NCI-H2081 treated with DMSO at 0.1 percent for 48 hours (cell line): ENCODE results near the gene SLC35E2B.

ENCODE experiments used
- DNase-seq: peaks from one replicate; lab custom pipeline; 2025; lab: John Stamatoyannopoulos, UW

The SLC35E2B gene

DNA sequence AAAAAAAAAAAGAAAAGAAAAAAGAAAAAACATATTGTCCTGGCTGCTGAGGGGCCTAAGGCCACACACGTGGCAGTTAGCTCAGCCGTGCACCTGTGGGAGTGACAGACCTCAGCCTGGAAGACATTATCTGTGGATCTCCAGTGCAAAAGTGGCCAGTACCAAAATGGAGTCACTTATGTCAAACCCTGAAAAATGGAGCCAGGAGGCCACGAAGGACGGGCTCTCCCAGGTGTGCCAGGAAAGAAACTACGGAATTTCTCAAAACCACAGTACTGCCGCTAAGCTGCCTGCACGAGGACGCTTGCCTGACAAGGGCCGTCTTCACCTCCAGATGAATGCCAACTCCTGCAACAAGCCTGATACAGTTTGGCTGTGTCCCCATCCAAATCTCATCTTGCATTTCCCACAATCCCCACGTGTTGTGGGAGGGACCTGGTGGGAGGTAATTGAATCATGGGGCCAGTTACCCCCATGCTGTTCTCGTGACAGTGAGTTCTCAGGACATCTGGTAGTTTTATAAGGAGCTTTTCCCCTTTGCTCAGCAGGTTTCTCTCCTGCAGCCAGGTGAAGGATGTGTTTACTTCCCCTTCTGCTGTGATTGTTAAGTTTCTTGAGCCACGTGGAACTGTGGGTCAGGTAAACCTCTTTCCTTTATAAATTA, 82.6 kb downstream of the SLC35E2B start:
- no peak for DNase-seq
